ENCODE results near the gene PPFIA4. TPM values are rescaled to one million over a fixed set of nuclear protein-coding genes. Genes with fewer than 3 reads are reported as not detected.

The PPFIA4 gene
- total RNA-seq, 2 experiments from 2014 or later: 0.93 to 0.98 TPM

DNA sequence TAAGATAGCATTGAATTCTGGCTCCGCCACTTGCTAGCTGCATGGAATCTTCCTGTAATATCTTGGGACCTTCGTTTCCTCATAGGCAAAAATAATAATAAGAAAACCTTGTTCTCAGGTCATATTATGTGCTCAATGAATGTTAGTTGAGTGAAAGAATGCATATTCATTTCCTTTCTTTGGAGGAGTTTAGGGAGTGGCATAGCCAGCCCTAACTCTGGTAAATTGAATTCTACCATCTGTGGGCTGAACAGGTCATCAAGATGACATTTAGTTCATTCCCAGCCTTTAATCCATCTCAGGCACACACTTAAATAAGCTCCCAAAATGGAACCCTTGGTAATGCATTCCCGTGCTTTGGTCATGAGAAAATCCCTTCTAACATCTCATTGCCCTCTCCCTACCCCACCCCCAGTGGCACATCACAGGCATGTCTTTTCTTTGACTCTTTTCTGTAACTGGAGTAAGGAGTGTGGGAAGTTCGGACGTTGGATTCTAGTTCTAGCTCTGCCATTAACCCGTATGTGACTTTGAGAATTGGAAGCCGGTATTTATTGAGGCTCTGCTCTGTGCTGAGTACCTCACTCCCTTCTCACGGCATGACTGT is 72.7 kb downstream of the PPFIA4 start:
- Histone ChIP-seq H3K9me3 (ENCODE audit: control insufficient read depth in 1 of 2, insufficient read depth in 1 of 2, low read length in 2 of 2) (peaks cover 0 to 11% of the 10 kb centered on the region in 2 experiments), H3K4me3 (ENCODE audit: low read length) (no peak overlapping the region), H3K4me1 (ENCODE audit: insufficient read depth, low read length) (no peaks in the 10 kb centered on the region), H3K27me3 (ENCODE audit: control insufficient read depth in 1 of 2, insufficient read depth in 2 of 2, low read length in 2 of 2) (peaks cover 10 to 18% of the 10 kb centered on the region in 2 experiments), H3K27ac (ENCODE audit: low read depth in 1 of 2, low read length in 2 of 2) (no peak overlapping the region), H3K36me3 (ENCODE audit: insufficient read depth, low read length) (no peaks in the 10 kb centered on the region)
- H3K36me3 Mint-ChIP-seq (ENCODE audit: low read depth): no peaks in the 10 kb centered on the region
- CTCF ChIA-PET: no interaction called here
- H3K9me3 Mint-ChIP-seq: peaks cover 16% of the 10 kb centered on the region
- ATAC-seq (ENCODE audit: poor library complexity) (no peak), DNase-seq (no peak)
- POLR2A ChIA-PET: no interaction called here
- H3K4me1 Mint-ChIP-seq (ENCODE audit: low read depth): no peaks in the 10 kb centered on the region
- no peak overlapping the region for H3K27ac Mint-ChIP-seq
- TF ChIP-seq, protein P1, sequence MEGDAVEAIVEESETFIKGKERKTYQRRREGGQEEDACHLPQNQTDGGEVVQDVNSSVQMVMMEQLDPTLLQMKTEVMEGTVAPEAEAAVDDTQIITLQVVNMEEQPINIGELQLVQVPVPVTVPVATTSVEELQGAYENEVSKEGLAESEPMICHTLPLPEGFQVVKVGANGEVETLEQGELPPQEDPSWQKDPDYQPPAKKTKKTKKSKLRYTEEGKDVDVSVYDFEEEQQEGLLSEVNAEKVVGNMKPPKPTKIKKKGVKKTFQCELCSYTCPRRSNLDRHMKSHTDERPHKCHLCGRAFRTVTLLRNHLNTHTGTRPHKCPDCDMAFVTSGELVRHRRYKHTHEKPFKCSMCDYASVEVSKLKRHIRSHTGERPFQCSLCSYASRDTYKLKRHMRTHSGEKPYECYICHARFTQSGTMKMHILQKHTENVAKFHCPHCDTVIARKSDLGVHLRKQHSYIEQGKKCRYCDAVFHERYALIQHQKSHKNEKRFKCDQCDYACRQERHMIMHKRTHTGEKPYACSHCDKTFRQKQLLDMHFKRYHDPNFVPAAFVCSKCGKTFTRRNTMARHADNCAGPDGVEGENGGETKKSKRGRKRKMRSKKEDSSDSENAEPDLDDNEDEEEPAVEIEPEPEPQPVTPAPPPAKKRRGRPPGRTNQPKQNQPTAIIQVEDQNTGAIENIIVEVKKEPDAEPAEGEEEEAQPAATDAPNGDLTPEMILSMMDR (IDR thresholded peaks at IDR 0.05): no peak
- H3K27me3 Mint-ChIP-seq: peaks cover 37% of the 10 kb centered on the region
- intact Hi-C loops (cut with DNase I, micrococcal nuclease): no loop called here
- no peak overlapping the region for H3K4me3 Mint-ChIP-seq

DNA sequence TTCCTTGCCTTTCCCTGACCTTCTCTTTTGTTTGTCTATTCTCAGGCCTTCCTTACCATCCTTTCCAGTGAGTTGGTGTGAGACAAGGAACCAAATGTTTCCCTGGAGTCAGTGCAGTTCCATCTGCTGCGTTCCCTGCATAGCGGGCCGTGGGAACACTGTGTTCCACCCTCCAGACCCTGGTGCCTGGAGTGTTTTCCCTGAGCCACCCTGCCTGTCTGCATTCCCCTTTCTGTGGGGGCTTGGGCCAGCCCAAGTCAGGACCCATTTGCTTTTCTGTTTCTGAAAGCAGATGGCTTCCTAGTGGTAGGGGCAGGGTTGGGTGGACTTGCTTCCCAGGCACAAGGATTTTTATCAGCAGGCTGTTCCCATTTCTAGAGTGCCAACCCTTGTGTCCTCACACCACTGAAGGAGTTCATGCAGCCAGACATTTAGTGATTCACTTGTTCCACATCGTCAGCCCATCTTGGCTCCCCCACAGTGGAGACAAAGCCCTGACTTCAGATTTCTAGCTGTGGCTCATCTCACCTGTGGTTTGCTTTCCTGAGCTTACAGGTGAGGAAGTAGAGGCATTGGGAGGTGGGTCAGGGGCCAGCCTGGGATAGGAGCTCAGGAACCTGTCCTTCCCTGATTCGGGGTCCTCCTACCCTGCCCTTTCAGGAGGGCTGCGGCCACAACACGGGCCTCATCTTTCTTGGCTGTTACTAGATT is 73.7 kb downstream of the PPFIA4 start:
- Mint-ChIP-seq H3K36me3 (ENCODE audit: low read depth) (no peaks in the 10 kb centered on the region), H3K27ac (no peak overlapping the region), H3K27me3 (peaks cover 39% of the 10 kb centered on the region), H3K4me1 (ENCODE audit: low read depth) (no peaks in the 10 kb centered on the region), H3K4me3 (no peak overlapping the region), H3K9me3 (peaks cover 11% of the 10 kb centered on the region)
- H3K27me3 ChIP-seq (ENCODE audit: control insufficient read depth in 1 of 2, insufficient read depth in 2 of 2, low read length in 2 of 2): peaks cover 10 to 18% of the 10 kb centered on the region in 2 experiments
- H3K9me3 ChIP-seq (ENCODE audit: control insufficient read depth in 1 of 2, insufficient read depth in 1 of 2, low read length in 2 of 2): peaks cover 0 to 2% of the 10 kb centered on the region in 2 experiments
- ChIA-PET POLR2A (no interaction called here), CTCF (no interaction called here)
- intact Hi-C loops (cut with DNase I, micrococcal nuclease): no loop called here
- no peak overlapping the region for H3K4me3 ChIP-seq (ENCODE audit: low read length)
- H3K36me3 ChIP-seq (ENCODE audit: insufficient read depth, low read length): no peaks in the 10 kb centered on the region
- TF ChIP-seq, protein P1 (IDR thresholded peaks at IDR 0.05): no peak
- H3K27ac ChIP-seq (ENCODE audit: low read depth in 1 of 2, low read length in 2 of 2): no peak overlapping the region
- DNase-seq: no peak
- ATAC-seq (ENCODE audit: poor library complexity): no peak
- no peaks in the 10 kb centered on the region for H3K4me1 ChIP-seq (ENCODE audit: insufficient read depth, low read length)

DNA sequence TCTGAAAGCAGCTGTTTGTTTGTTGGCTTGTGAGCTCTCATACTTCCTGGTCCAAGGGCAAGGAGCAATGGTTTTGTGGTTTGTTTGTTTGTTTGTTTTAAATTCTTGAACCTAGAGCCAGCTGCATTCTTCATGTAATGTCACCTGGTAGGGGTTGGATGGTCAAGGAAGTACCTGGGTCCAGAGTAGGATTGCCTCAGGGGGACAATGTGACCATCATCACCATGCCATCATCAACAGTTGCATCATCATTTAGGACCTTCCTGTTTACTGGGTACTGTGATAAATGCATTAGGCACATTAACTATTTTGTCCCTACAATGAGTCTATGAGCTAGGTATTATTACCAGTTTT is 74.2 kb downstream of the PPFIA4 start:
- Mint-ChIP-seq H3K27me3 (peaks cover 43% of the 10 kb centered on the region), H3K27ac (no peak overlapping the region), H3K36me3 (ENCODE audit: low read depth) (no peaks in the 10 kb centered on the region), H3K4me3 (no peak overlapping the region), H3K9me3 (peaks cover 6% of the 10 kb centered on the region), H3K4me1 (ENCODE audit: low read depth) (no peaks in the 10 kb centered on the region)
- H3K4me1 ChIP-seq (ENCODE audit: insufficient read depth, low read length): no peaks in the 10 kb centered on the region
- peaks cover 10 to 18% of the 10 kb centered on the region in 2 experiments for H3K27me3 ChIP-seq (ENCODE audit: control insufficient read depth in 1 of 2, insufficient read depth in 2 of 2, low read length in 2 of 2)
- H3K4me3 ChIP-seq (ENCODE audit: low read length): no peak overlapping the region
- no peaks in the 10 kb centered on the region for H3K9me3 ChIP-seq (ENCODE audit: control insufficient read depth in 1 of 2, insufficient read depth in 1 of 2, low read length in 2 of 2)
- ATAC-seq (ENCODE audit: poor library complexity) (no peak), DNase-seq (no peak)
- H3K36me3 ChIP-seq (ENCODE audit: insufficient read depth, low read length): no peaks in the 10 kb centered on the region
- ChIA-PET POLR2A (no interaction called here), CTCF (no interaction called here)
- TF ChIP-seq, protein P1 (IDR thresholded peaks at IDR 0.05): no peak
- intact Hi-C loops (cut with DNase I, micrococcal nuclease): no loop called here
- no peak overlapping the region for H3K27ac ChIP-seq (ENCODE audit: low read depth in 1 of 2, low read length in 2 of 2)
